Measurements from ENCODE around the gene SLC6A7.

SLC6A7 gene

DNA sequence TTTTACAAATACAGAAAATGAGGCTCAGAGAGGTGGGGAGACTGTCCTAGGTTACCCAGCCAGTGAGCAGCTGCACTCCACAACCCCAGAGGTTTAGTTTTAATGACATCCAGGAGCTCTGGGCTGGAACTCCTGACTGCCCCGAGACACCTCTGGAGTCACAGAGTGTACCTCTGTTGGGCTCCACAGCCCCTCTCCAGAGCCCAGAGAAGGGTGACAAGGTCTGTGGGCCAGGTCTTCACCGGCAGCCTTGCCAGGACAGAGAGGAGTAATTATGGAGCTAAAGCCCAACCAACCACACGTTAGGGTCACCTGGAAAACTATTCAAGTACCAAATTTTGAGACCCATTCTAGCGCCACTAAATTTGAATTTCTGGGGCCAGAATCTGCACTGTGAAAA, 12.1 kb upstream of the SLC6A7 start:
- Histone ChIP-seq H3K27me3 (ENCODE audit: control insufficient read depth, low read length) (no peaks in the 10 kb centered on the region), H3K27ac (ENCODE audit: low read depth, low read length) (no peak overlapping the region), H3K4me3 (ENCODE audit: low read length) (no peak overlapping the region), H3K9me2 (replicated peaks; ENCODE audit: control insufficient read depth, low read length) (no peaks in the 10 kb centered on the region), H4K20me1 (ENCODE audit: control insufficient read depth, insufficient read depth, low read depth, low read length) (no peaks in the 10 kb centered on the region; the same call in 1 of the 2 replicates), H3K9me3 (ENCODE audit: control insufficient read depth, insufficient read depth, low read length) (no peaks in the 10 kb centered on the region), H3F3A (ENCODE audit: control insufficient read depth, insufficient read depth) (no peaks in the 10 kb centered on the region), H3K4me2 (ENCODE audit: low read length) (no peak overlapping the region), H3K4me1 (ENCODE audit: control insufficient read depth, low read length) (no peaks in the 10 kb centered on the region), H3K79me2 (ENCODE audit: control insufficient read depth, low read length) (no peaks in the 10 kb centered on the region), H3K36me3 (ENCODE audit: control insufficient read depth, low read length) (no peaks in the 10 kb centered on the region)
- TF ChIP-seq, protein P1, sequence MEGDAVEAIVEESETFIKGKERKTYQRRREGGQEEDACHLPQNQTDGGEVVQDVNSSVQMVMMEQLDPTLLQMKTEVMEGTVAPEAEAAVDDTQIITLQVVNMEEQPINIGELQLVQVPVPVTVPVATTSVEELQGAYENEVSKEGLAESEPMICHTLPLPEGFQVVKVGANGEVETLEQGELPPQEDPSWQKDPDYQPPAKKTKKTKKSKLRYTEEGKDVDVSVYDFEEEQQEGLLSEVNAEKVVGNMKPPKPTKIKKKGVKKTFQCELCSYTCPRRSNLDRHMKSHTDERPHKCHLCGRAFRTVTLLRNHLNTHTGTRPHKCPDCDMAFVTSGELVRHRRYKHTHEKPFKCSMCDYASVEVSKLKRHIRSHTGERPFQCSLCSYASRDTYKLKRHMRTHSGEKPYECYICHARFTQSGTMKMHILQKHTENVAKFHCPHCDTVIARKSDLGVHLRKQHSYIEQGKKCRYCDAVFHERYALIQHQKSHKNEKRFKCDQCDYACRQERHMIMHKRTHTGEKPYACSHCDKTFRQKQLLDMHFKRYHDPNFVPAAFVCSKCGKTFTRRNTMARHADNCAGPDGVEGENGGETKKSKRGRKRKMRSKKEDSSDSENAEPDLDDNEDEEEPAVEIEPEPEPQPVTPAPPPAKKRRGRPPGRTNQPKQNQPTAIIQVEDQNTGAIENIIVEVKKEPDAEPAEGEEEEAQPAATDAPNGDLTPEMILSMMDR (IDR thresholded peaks at IDR 0.05; ENCODE audit: low read depth, low read length, poor library complexity, severe bottlenecking), result no peak
- no peak for TF ChIP-seq EZH2phosphoT487 (IDR thresholded peaks at IDR 0.05; ENCODE audit: borderline replicate concordance, low read length)

DNA sequence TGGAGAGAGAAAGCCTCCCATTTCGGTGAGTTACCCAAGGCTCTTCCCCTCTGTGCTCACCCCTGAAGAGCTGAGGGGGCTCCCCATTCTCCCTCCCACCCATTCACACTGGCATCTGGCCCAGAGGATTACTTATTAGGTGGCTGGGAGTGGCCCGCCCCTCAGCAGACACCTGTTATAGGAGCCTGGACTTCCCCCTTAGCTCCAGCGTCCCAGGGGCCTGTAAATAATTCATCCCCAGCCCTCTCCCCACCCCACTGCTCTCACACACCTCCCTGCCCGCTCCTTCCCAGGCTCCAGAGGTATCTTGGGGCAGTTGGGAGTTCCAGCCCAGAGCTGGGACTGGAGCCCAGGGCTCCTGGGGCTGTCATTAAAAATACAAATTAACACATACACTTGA, 11.6 kb upstream of the SLC6A7 start:
- Histone ChIP-seq H3K9me2 (replicated peaks; ENCODE audit: control insufficient read depth, low read length) (no peaks in the 10 kb centered on the region), H3K27ac (ENCODE audit: low read depth, low read length) (no peak overlapping the region), H3K4me3 (ENCODE audit: low read length) (no peak overlapping the region), H3F3A (ENCODE audit: control insufficient read depth, insufficient read depth) (no peaks in the 10 kb centered on the region), H3K27me3 (ENCODE audit: control insufficient read depth, low read length) (no peaks in the 10 kb centered on the region), H3K4me1 (ENCODE audit: control insufficient read depth, low read length) (no peaks in the 10 kb centered on the region), H3K9me3 (ENCODE audit: control insufficient read depth, insufficient read depth, low read length) (no peaks in the 10 kb centered on the region), H3K36me3 (ENCODE audit: control insufficient read depth, low read length) (no peaks in the 10 kb centered on the region), H3K4me2 (ENCODE audit: low read length) (no peak overlapping the region), H3K79me2 (ENCODE audit: control insufficient read depth, low read length) (no peaks in the 10 kb centered on the region), H4K20me1 (ENCODE audit: control insufficient read depth, insufficient read depth, low read depth, low read length) (no peaks in the 10 kb centered on the region; the same call in 1 of the 2 replicates)
- TF ChIP-seq, protein P1 (IDR thresholded peaks at IDR 0.05; ENCODE audit: low read depth, low read length, poor library complexity, severe bottlenecking), result no peak
- TF ChIP-seq EZH2phosphoT487 (IDR thresholded peaks at IDR 0.05; ENCODE audit: borderline replicate concordance, low read length), result no peak

DNA sequence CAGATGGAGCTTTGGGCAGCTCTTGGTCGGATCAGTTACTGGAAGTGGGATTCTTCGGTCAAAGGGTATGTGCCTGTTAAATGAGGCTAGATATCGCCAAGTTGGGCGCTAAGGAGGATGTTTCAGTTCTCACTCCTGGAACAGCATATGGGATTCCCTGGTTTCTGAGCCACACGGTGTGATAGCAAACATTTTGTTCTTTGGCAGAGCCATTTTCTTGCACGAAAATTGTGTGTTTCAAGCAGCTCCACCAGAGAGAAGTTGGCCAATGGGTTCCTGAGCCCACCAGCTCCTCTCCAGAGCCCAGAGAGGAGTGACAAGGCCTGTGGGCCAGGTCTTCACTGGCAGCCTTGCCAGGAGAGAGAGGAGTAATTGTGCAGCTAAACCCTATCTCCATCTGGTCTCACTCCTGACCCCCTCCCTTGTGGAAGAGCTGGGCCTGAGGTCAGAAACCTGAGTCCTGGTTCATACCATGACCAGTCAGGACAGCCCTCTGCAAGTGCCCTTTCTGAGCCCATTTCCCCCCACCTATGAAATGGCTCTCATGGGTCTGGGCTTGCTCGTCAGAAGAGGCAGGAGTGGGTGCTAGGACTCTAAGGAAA, 10.7 kb upstream of the SLC6A7 start:
- H3K27me3 ChIP-seq (ENCODE audit: control insufficient read depth, low read length), result no peaks in the 10 kb centered on the region
- no peak overlapping the region for H3K4me2 ChIP-seq (ENCODE audit: low read length)
- no peaks in the 10 kb centered on the region for H3F3A ChIP-seq (ENCODE audit: control insufficient read depth, insufficient read depth)
- no peaks in the 10 kb centered on the region for H3K9me2 ChIP-seq (replicated peaks; ENCODE audit: control insufficient read depth, low read length)
- H3K4me3 ChIP-seq (ENCODE audit: low read length), result no peak overlapping the region
- no peaks in the 10 kb centered on the region; the same call in 1 of the 2 replicates for H4K20me1 ChIP-seq (ENCODE audit: control insufficient read depth, insufficient read depth, low read depth, low read length)
- no peaks in the 10 kb centered on the region for H3K9me3 ChIP-seq (ENCODE audit: control insufficient read depth, insufficient read depth, low read length)
- no peaks in the 10 kb centered on the region for H3K4me1 ChIP-seq (ENCODE audit: control insufficient read depth, low read length)
- no peak overlapping the region for H3K27ac ChIP-seq (ENCODE audit: low read depth, low read length)
- H3K79me2 ChIP-seq (ENCODE audit: control insufficient read depth, low read length), result no peaks in the 10 kb centered on the region
- TF ChIP-seq, protein P1 (IDR thresholded peaks at IDR 0.05; ENCODE audit: low read depth, low read length, poor library complexity, severe bottlenecking), result no peak
- TF ChIP-seq EZH2phosphoT487 (IDR thresholded peaks at IDR 0.05; ENCODE audit: borderline replicate concordance, low read length), result no peak
- no peaks in the 10 kb centered on the region for H3K36me3 ChIP-seq (ENCODE audit: control insufficient read depth, low read length)

All from DOHH2 (cell line).